ENCODE results near the gene MRPS34.

DNA sequence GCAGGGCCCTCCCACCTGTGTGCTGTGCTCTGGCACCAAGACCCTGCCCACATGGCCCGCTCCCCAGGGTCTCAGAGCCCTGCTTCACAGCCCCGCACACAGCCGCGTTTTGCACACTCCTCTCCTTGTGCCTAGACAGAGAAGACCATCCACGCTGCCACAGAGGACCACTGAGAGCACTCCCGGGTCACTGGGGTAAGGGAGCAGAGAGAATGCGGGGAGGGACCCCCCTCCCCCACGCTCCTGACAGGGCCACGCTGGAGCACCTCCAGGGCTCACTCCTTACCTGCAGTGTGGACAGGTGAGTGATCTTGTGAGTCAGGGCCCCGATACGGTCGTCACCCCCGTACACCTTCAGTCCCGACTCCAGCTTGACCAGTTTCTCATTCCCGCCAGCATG is 46.7 kb upstream of the MRPS34 start:
- TF ChIP-seq, protein P1, sequence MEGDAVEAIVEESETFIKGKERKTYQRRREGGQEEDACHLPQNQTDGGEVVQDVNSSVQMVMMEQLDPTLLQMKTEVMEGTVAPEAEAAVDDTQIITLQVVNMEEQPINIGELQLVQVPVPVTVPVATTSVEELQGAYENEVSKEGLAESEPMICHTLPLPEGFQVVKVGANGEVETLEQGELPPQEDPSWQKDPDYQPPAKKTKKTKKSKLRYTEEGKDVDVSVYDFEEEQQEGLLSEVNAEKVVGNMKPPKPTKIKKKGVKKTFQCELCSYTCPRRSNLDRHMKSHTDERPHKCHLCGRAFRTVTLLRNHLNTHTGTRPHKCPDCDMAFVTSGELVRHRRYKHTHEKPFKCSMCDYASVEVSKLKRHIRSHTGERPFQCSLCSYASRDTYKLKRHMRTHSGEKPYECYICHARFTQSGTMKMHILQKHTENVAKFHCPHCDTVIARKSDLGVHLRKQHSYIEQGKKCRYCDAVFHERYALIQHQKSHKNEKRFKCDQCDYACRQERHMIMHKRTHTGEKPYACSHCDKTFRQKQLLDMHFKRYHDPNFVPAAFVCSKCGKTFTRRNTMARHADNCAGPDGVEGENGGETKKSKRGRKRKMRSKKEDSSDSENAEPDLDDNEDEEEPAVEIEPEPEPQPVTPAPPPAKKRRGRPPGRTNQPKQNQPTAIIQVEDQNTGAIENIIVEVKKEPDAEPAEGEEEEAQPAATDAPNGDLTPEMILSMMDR (IDR thresholded peaks at IDR 0.05; ENCODE audit: low read length): no peak
- TF ChIP-seq EZH2 (IDR thresholded peaks at IDR 0.05; ENCODE audit: borderline replicate concordance, low read length): no peak

All from OCI-LY1 (cell line).